GM21737 (cell line): Measurements from ENCODE around the gene LBR.
"Not testable (repeated sequence)": the region's sequence is repeated elsewhere in the genome, so short reads cannot be mapped to it uniquely, and the experiment has no call there.

Source experiments
- ATAC-seq: cut with Tn5 transposase; IDR thresholded peaks from one replicate; pipeline ENCODE4 v1.9.1; 2021; ENCODE audit warnings: mild to moderate bottlenecking, moderate library complexity; ENCODE audit not compliant: unreplicated experiment

LBR gene

GRCh38 chr1:225427235-225428067, at the start of gene LBR:
LBR (minus strand) TSS chr1:225428038; CDS start chr1:225424075, 3,963 bp downstream.
- peak; percentile 15 for ATAC-seq

- ATAC-seq: no peak
These were observed 49.6 kb upstream of the LBR start for GRCh38 chr1:225477296-225477911.

- no peak for ATAC-seq
These were observed 48.7 kb upstream of the LBR start for GRCh38 chr1:225476538-225476988.

- ATAC-seq: no peak
These were observed 48.3 kb upstream of the LBR start for GRCh38 chr1:225476100-225476511.

- ATAC-seq: peak; percentile 69
These were observed 47.4 kb upstream of the LBR start for GRCh38 chr1:225474986-225475820.

DNA sequence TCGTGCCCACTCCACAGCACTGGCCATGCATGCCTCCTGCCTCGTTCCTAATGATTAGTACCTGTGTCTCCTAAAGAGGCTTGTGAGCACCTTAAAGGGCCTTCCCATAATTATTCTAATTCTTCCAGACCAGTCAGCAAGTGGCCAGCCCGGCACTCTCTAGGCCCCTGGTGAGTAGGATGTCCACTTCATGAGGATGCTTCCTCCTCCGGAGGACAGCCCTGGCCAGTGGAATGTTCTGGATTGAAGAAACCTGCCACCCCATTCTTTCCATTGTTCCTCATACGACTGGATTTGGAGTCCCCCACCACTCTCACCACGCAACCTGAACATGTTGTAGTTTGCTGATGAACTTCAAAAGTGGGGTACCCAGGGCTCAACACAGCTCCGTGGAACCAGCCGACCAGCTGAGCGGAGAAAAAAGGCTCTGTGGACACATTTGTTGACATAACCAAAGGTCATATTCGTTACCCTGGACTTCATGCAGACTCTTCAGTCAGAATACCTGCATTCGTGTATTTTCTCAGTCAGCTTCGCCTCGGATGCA, 46.7 kb upstream of the LBR start:
- ATAC-seq: no peak

DNA sequence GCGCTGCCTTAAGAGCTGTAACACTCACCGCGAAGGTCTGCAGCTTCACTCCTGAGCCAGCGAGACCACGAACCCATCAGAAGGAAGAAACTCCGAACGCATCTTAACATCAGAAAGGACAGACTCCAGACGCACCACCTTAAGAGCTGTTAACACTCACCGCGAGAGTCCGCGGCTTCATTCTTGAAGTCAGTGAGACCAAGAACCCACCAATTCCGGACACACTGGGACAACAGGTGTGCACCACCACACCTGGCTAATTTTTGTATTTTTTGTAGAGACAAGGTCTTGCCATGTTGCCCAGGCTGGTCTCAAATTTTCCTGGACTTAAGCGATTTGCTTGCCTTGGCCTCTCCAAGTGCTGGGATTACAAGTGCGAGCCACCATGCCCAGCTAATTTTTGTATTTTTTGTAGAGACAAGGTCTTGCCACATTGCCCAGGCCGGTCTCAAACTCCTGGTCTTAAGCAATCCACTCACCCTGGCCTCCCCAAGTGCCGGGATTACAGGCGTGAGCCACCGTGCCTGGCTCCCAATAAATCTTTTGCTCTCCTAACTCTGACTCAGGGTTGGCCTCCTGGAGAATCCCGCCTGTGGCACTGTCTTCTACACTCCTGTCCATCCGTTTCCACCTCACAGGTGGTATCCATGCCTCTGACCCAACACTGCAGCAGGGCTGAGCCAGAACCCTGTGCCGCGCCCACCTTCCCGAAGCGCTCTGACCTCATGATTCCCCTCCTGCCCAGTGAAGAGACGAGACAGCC, 46.0 kb upstream of the LBR start:
- ATAC-seq: not testable (repeated sequence)

- ATAC-seq: not testable (repeated sequence)
These were observed 45.4 kb upstream of the LBR start for GRCh38 chr1:225473266-225473665.

DNA sequence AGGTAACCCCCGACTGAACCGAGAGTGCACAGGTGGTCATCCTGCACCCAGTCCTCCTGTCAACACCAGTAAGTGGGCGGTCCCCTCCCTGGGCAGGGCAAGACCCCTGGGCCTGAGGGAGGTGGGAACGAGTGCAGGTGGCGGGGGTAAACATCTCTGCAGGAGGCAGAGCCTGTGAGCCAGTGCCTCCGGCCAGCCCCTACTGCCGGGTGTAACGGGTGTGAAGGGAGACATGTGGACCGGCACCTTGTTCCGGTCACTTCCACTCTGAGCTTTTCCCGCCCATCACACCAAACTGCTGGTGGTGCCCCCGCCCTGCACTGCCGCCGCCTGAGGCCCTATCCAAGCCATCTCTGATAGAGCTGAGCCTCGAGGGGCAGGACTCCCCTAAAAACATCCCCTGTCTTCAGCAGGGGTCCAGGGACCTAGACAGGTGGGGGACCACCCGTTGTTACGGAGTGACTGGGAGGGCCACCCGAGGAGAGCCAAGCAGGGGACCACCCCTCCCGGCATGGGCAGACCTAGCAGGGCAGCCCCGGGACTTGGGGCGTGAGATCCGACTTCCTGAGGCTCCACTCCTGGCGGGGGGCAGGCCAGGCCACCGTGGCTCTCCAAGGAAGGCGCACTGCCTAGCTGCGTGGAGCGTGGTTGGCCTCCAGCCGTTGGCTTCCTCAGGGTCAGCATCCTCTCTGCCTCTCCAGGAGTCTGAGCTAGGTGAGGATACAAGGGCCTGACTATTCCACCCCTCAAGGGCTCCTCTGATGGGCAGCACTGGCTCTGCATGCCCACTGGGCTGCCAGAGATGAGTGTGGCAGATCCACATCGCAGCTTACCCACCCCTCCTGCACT, 43.8 kb upstream of the LBR start:
- no peak for ATAC-seq

GRCh38 chr1:225471109-225471452, 43.2 kb upstream of the LBR start:
- no peak for ATAC-seq

DNA sequence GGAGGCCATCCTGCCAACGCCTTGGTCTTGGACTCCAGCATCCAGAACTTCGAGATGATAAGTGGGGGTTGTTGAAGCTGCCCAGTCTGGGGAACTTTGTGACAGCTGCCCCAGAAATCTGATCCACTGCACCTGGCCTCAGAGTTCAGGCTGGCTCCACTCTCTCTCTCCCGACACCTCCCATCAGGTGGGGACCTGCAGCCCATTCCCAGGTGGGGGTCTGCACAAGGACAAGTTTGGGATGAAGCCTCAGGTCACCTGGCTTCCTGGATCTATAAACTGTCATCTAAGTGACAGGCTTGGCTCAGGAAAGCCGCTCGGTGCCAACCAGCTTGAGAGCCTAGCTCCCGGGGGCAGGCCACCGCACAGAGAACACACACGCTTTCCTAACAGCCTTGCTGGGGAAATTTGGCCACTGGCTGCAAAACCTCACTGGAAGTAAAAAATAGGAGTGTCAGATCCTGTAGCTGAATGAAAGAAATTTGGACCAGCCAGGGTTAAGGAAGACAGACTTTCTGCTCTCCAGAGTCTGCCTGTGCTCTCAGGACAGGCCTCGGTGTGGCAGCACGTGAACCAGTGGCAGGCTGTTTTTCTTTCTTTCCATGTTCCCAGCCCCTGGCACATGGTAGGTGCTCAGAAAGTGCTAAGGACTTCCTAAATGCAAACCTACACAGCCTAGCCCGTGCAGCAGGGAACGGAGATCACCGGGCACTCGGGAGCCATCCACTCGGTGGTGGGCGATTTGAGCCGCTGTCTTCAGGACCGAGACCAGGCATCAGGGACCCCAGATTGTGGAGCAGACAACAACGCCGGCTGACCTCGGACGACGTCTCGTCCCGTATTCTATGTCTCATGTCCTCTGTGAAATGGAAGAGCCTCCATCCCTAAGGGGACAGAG, 42.6 kb upstream of the LBR start:
- ATAC-seq: no peak

DNA sequence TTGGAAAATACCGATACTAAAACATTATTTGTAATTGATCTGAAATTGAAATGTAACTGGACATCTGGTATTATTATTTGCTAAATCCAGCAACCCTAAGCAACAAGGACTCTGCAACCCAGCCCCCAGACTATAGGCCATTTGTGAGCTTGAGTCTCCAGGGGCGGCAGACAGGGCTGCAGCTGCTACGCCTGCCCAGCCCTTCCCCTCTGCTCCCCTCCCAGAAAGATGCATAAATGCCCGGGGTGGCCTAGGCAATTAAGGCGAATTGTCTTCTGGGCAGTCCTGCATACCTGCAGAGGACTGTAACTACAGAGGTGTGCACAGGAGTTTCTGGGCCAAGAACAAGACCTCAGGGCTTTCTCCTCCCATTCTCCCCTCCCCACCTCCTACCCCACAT, 41.2 kb upstream of the LBR start:
- ATAC-seq: no peak

DNA sequence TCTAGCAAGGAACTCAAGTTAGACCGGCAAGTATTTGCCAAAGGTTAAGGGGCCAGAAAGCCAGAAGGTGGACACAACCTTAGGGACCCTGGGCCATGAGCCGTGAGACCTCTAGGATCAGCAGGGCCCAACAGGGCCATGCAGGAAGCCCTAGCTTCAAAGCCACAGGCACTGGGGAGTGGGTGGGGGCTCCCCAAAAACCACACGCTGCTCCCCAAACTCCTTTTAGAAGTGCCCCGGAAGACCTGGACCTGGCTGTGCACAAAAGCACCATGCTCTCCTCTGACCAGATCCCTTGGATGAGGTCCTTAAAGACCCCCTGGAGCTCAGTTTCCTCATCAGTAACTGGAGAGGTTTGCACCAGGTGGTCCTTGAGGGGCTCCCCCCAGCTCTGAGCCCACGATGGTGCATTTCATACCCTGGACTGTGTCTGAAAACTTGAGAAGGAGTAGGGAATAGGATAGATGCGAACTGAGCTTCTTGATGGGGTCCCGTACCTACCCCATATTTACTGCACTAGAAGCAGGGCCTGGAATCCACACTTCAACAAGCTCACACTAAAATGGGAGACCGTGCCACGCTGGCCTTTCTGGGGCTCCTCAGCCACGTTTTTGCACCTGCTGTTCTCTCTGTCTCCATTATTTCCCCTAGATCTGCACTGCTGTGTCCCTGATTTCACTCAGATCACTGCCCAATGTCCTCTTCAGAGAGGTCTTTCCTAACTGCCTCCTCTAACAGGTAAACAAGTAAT, 40.6 kb upstream of the LBR start:
- no peak for ATAC-seq

GRCh38 chr1:225467193-225468020, 39.6 kb upstream of the LBR start:
- ATAC-seq: peak; percentile 96

DNA sequence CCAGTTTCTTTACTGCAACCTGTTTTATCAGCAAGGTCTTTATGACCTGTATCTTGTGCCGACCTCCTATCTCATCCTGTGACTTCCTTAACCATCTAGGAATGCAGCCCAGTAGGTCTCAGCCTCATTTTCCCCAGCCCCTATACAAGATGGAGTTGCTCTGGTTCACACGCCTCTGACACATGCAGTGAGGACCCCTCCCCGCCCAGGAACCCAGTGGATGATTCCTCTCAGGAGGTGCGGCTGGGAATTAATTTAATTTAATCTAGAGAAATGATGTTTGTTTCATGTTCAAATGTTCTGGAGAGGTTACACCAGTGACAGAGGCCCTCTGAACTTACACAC, 39.0 kb upstream of the LBR start:
- ATAC-seq: no peak

GRCh38 chr1:225465793-225466517, 38.1 kb upstream of the LBR start:
- no peak for ATAC-seq
